GM18907 (cell line): Measurements from ENCODE around the gene NUP88.

ENCODE experiments used
- ATAC-seq: cut with Tn5 transposase; IDR thresholded peaks from one replicate; pipeline ENCODE4 v1.9.1; 2021; ENCODE audit warnings: mild to moderate bottlenecking, moderate library complexity; ENCODE audit not compliant: unreplicated experiment

Gene NUP88

DNA sequence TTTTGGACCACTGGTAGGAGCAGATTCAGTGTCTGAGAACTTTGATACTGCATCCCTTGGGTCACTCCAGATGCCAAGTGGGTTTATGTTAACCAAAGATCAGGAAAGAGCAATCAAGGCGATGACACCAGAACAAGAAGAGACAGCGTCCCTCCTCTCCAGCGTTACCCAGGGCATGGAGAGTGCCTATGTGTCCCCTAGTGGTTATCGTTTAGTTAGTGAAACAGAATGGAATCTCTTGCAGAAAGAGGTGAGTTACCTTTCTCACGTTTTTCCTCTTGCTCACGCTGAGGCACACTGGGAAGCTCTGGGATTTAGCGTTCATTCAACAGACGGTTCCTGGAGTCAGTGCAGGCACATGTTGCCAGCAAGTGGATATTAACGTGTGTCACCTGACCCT, 58.0 kb downstream of the NUP88 start:
- no peak for ATAC-seq

DNA sequence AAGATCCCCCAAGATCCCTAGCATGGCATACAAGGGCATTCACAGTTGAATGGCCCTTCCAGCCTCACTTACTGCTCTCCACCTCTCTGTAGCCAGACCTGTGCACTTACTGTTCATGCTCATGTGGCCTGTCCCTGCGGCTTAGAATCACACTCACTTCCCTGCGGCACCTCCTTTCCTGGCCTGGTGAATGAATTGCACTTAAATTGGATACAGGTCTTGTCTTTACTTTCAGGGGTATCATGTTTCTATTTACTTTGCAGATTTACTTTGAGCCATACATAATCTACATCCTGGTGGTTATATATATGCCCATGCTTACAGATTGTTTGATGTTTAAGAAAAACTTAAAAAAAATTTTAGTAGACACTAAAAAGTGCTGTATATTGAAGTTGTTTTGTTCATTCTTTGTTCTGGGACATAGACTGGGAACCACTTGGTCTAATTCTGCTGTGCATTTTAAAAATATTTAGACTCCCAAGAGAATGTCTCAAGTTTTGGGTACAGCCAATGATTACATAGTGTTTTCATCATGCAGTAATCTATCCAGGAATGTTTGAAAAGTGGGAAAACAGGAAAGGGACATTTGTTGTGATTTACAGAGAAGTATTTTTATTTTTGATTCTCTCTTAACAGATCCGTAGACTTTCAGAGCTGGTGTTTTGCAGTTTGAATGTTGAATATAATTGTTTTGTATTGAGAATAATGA, 63.9 kb downstream of the NUP88 start:
- no peak for ATAC-seq

DNA sequence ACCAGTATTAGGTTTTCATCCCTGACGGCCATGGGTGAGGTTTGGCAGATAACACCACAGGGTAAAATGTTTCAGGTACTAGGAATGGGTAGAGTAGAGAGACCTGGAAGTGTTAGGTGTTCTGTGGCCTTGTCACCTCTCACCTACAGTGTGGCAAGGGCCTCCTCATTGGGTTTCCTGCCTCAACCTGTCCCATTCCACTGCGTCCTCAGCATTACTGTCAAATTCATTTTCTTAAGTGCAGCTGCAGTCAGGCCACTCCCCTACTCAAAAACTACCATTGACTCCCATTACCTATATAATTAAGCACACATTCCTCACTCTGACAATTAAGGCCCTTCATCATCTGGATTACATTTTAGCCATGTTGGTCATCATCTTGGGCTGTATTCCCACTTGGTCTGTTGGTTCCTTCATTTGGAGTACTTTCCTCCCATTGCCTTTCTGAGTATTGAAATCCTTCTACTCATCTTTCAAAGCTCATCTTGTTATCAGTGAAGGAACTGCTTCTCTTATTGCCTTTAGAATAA, 64.5 kb downstream of the NUP88 start:
- ATAC-seq: no peak

DNA sequence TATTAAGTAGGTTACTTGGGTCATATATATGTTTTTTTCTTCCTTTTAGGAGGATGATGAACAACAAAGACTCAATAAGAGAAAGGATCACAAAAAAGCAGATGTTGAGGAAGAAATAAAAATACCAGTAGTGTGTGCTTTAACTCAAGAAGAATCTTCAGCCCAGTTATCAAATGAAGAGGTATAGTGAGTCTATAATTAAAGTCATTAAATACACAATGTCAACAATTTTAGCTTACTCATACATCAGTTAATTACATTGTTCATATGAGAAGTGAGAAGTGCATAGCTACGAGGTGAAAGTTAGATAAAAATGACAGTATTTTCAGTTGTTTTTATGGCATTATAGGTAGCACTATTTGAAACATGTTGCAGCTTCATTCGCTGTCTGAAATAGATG, 65.2 kb downstream of the NUP88 start:
- ATAC-seq: no peak

DNA sequence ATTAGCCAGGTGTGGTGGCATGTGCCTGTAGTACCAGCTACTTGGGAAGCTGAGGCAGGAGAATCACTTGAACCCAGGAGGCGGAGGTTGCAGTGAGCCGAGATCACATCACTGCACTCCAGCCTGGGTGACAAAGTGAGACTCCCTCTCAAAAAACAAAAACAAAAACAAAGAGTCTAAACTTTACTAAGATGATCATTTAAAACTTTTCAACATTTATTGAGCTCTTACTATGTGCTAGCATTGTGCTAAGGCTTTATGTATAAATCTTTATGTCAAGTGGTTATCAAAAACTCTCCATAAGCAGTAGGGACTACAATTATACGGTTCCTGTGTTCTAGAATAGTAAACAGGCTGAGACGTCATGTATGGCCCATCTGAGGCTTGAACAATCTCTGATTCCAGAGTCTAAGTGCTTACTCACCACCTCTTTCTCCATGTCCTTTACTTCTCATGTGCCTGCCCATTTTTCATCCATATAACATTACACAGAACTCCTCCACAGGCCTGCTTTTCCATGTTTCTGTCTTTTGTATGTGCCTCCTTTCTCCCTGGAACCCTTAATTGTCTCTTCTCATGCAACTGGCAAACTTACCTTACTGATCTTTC, 66.7 kb downstream of the NUP88 start:
- ATAC-seq: no peak

DNA sequence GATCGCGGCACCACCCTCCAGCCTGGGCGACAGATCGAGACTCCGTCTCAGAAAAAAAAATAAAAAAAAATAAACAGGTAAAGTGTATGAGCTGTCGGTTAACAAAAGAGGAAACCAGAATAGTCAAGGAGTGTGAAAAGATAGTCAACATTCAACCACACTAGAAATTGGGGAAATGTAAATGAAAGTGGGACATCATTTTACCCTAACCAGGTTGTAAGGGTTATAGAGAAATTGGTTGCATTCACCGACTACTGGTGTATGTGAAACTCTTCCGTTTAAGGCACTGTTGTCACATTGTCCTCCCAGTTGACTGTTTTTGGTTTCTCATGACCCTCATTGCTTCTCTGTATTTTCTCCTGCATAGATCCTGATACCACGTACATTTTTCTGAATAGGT, 74.5 kb downstream of the NUP88 start:
- ATAC-seq: no peak
